VCaP (cell line): Measurements from ENCODE around the gene PLD2.

Source experiments
- H3K27ac ChIP-seq: fragments of 450-650 bp; 2 replicates; pipeline ENCODE4 v1.5.1; 2017
- CTCF ChIP-seq: fragments of 450-650 bp; conservative IDR thresholded peaks from 2 replicates; pipeline ENCODE4 v1.5.1; 2017; ENCODE audit warnings: mild to moderate bottlenecking, moderate library complexity

The PLD2 gene

GRCh38 chr17:4845118-4845517, 38.2 kb downstream of the PLD2 start:
- H3K27ac ChIP-seq: no peak overlapping the region
- TF ChIP-seq CTCF: no peak

- TF ChIP-seq CTCF: no peak
- no peak overlapping the region for H3K27ac ChIP-seq
These were observed 39.9 kb downstream of the PLD2 start for GRCh38 chr17:4846635-4847390.

DNA sequence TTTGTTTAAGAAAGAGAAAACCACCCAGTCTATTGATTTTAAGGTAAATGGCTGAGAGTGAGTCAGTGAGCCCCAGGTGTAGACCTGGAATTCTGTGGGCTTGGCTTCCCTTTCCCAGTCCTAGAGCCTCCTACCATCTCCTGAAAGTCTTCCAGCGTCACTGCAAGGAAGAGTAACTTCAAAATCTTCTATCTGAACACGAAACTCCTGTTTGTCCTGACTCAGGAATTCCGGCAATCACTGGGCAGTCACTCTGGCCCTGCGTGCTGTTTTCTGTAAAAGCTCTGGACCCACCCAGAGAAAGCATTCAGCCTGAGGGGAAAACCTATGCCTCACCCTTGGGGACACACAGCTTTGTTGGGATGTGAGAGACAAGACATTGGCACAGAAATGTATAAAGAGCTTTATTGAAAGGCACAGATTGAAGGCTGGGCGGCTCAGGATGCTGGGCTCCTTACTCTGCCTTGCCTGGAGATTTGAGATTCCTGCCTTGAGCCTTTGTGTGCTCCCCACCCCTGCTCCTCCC, 42.1 kb downstream of the PLD2 start:
- no peak for TF ChIP-seq CTCF
- no peak overlapping the region for H3K27ac ChIP-seq

DNA sequence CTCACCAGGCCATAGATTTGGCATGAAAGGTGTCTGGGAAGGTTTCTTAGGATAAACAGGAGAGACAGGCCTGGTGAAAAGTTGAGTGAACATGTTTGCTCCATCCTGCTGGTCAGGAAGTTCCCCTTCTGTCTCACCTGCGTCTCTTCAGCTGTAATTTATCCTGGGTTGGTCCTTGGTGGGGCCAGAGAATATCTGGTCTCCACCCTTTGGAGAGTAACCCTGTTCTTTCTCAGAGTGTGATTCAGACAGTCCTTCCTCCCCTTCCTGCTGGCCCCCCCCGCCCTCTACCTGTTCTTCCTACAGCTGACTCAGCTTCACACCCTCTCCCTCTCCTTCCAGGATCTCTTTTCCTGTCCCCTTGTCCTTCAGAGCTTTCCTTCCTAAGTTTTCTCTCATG, 43.3 kb downstream of the PLD2 start:
- H3K27ac ChIP-seq: no peak overlapping the region
- TF ChIP-seq CTCF: no peak

DNA sequence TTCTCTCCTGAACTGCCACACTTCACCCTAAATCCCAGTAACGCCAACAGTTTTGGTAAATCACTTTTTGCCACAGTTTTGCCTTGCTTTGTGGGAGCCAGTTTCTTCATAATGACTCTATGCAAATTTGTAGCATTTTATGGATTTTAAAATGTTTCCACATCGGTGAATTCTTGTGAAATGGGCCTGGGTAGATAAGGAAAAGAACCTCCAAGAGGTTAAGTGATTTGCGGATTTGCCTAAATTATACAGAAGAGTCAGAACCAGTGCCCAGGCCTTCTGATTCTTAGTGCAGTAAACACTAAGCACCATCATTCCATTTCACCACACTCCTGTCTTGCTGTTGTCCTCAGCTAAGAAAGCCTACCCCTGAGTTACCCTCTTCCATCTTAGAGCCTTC, 44.1 kb downstream of the PLD2 start:
- no peak overlapping the region for H3K27ac ChIP-seq

DNA sequence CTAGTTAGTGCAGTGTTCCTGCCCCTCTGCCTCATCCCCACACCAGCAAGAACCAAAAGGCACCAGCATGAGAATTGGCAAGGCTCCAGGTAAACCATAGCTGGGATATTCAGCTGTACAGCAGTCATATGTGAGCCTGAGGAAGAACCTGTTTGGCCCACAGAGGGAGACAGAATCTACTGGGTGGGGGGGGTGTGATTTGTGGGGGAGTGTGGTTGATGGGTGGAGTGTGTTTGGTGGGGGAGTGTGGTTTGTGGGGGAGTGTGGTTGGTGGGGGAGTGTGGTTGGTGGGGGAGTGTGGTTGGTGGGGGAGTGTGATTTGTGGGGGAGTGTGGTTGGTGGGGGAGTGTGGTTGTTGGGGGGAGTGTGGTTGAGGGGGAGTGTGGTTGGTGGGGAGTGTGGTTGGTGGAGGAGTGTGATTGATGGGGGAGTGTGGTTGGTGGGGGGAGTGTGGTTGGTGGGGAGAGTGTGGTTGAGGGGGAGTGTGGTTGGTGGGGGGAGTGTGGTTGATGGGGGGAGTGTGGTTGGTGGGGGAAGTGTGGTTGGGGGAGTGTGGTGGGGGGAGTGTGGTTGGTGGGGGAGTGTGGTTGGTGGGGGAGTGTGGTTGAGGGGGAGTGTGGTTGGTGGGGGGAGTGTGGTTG, 45.7 kb downstream of the PLD2 start:
- H3K27ac ChIP-seq: no peak overlapping the region
- TF ChIP-seq CTCF: no peak

More for the DNA sequence above, 44.1 kb downstream of the PLD2 start:
- no peak for TF ChIP-seq CTCF

GRCh38 chr17:4853208-4853671, 46.3 kb downstream of the PLD2 start:
- no peak overlapping the region for H3K27ac ChIP-seq
- no peak for TF ChIP-seq CTCF
